ENCODE data around the gene PRSS57.
"Not testable (repeated sequence)": the region's sequence is repeated elsewhere in the genome, so short reads cannot be mapped to it uniquely, and the experiment has no call there.

Gene PRSS57

GRCh38 chr19:666985-667573 is 28.2 kb downstream of the PRSS57 start:
- DNase-seq: not testable (repeated sequence)

- DNase-seq: peak; percentile 57
These were observed 30.3 kb downstream of the PRSS57 start for GRCh38 chr19:664913-665443.

GRCh38 chr19:663682-664117 is 31.6 kb downstream of the PRSS57 start:
- DNase-seq: no peak

- peak; percentile 60 for DNase-seq
These were observed 32.1 kb downstream of the PRSS57 start, which contains the start of gene RNF126 for GRCh38 chr19:662962-663681. Gene RNF126, minus strand, starts transcription at chr19:663214. Its CDS starts 93 bp downstream, at chr19:663121.

GRCh38 chr19:662207-662961 is 32.9 kb downstream of the PRSS57 start:
- DNase-seq: no peak

GRCh38 chr19:661427-662196 is 33.6 kb downstream of the PRSS57 start:
- DNase-seq: no peak

- no peak for DNase-seq
These were observed 34.3 kb downstream of the PRSS57 start for GRCh38 chr19:660793-661426.

GRCh38 chr19:658916-659839 is 36.1 kb downstream of the PRSS57 start:
- no peak for DNase-seq

- DNase-seq: no peak
These were observed 37.0 kb downstream of the PRSS57 start for GRCh38 chr19:658059-658839.

- DNase-seq: no peak
These were observed 37.6 kb downstream of the PRSS57 start for GRCh38 chr19:657611-658010.

- no peak for DNase-seq
These were observed 38.3 kb downstream of the PRSS57 start for GRCh38 chr19:656751-657559.

- no peak for DNase-seq
These were observed 39.6 kb downstream of the PRSS57 start for GRCh38 chr19:655691-656090.

GRCh38 chr19:653425-653824 is 41.8 kb downstream of the PRSS57 start:
- no peak for DNase-seq

- DNase-seq: no peak
These were observed 42.5 kb downstream of the PRSS57 start for GRCh38 chr19:652467-653389.

- no peak for DNase-seq
These were observed 43.3 kb downstream of the PRSS57 start for GRCh38 chr19:651991-652390.

GRCh38 chr19:651114-651818 is 44.0 kb downstream of the PRSS57 start:
- DNase-seq: no peak

GRCh38 chr19:650121-650520 is 45.1 kb downstream of the PRSS57 start:
- no peak for DNase-seq

All from NCI-H1694 treated with DMSO at 0.1 percent for 48 hours (cell line).